ENCODE measurements around the gene ARMH4. TPM values are rescaled to one million over a fixed set of nuclear protein-coding genes. Genes with fewer than 3 reads are reported as not detected.
A peak's percentile ranks its signal among the peaks of the same experiment; 100 is the strongest.

The ARMH4 gene
- total RNA-seq, 4 donors from 2014 or later = 5.0 to 8.0 (median 5.8) TPM

DNA sequence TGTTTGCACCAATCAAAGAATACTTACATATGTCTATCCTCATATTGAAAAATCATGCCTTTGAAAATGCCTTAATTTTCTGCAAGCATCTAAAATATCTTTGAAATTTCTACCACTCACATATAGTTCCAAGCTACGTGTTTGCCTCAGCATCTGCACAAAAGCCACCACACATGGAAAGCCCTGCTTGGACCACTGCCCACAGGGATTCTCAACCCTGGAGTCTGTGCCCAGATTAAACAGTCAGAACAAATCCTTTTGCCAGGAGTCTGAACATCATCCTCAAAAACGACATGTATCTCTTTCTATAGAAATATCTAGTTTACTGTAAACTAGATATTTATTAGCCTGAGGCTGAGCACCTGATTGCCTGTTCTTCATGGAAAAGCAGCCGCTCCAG lies 32.6 kb downstream of the ARMH4 start:
- Histone ChIP-seq H3K27ac (replicated peaks in 1 of 4) (no peak overlapping the region), H3K9me3 (no peaks in the 10 kb centered on the region), H3K27me3 (no peaks in the 10 kb centered on the region), H3K36me3 (no peaks in the 10 kb centered on the region), H3K4me1 (peaks cover 0 to 25% (median 10%) of the 10 kb centered on the region in 4 donors), H3K4me3 (no peak overlapping the region)
- DNase-seq (ENCODE audit: extremely low spot score) = no peak
- WGBS = 57% methylated on average over 3 of the region's 3 CpGs
- TF ChIP-seq POLR2AphosphoS5 (IDR thresholded peaks at IDR 0.05) = no peak
- TF ChIP-seq POLR2A (IDR thresholded peaks at IDR 0.05; ENCODE audit: low read depth) = no peak
- TF ChIP-seq, protein P1, sequence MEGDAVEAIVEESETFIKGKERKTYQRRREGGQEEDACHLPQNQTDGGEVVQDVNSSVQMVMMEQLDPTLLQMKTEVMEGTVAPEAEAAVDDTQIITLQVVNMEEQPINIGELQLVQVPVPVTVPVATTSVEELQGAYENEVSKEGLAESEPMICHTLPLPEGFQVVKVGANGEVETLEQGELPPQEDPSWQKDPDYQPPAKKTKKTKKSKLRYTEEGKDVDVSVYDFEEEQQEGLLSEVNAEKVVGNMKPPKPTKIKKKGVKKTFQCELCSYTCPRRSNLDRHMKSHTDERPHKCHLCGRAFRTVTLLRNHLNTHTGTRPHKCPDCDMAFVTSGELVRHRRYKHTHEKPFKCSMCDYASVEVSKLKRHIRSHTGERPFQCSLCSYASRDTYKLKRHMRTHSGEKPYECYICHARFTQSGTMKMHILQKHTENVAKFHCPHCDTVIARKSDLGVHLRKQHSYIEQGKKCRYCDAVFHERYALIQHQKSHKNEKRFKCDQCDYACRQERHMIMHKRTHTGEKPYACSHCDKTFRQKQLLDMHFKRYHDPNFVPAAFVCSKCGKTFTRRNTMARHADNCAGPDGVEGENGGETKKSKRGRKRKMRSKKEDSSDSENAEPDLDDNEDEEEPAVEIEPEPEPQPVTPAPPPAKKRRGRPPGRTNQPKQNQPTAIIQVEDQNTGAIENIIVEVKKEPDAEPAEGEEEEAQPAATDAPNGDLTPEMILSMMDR (IDR thresholded peaks at IDR 0.05) = no peak
- no peak for TF ChIP-seq EP300 (IDR thresholded peaks at IDR 0.05)
- intact Hi-C loops (cut with DNase I) = no loop called here

DNA sequence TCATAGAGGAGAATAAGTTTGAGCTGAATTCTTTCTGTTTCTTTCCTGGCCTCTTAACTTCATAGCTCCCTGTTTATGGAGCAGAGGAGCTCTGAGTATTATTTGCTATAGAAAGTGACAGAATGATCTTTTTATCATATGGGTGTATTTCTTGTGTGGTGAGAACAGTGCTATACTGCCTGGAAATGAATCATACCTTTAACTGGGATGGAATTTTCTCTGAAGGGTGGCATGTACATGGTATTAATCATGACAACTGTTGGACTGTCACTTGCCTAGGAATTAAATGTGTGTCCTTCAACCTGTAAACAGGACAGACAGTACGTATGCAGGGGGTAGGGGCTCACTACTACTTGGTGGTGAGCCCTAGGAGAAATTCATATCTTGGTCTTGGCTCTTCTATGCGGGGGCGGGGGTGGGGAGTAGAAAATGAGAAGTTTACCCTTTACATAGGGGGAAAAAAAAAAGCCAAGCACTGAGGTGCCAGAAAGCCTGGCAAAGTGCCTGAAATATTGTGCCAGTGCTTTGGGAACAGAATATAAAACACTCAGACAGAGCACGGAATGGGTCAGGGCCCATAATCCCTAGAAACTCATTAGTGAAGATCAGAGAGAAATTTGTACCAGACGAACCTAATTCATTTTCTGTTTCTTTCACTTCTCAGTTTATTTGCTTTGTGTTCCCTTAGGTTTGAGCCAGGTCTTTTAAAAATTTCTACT lies 33.8 kb downstream of the ARMH4 start:
- H3K27ac ChIP-seq (replicated peaks in 1 of 4) = peak overlapping the region in 2 of 4 donors; percentile 6 to 10
- no peak overlapping the region for H3K4me3 ChIP-seq
- H3K9me3 ChIP-seq = no peaks in the 10 kb centered on the region
- no peaks in the 10 kb centered on the region for H3K36me3 ChIP-seq
- no peaks in the 10 kb centered on the region for H3K27me3 ChIP-seq
- TF ChIP-seq POLR2AphosphoS5 (IDR thresholded peaks at IDR 0.05) = no peak
- TF ChIP-seq, protein P1 (IDR thresholded peaks at IDR 0.05) = no peak
- TF ChIP-seq EP300 (IDR thresholded peaks at IDR 0.05) = no peak
- TF ChIP-seq POLR2A (IDR thresholded peaks at IDR 0.05; ENCODE audit: low read depth) = no peak
- intact Hi-C loops (cut with DNase I) = no loop called here
- 72% methylated on average over 5 of the region's 5 CpGs for WGBS
- peaks cover 0 to 25% (median 10%) of the 10 kb centered on the region in 4 donors for H3K4me1 ChIP-seq
- no peak for DNase-seq (ENCODE audit: extremely low spot score)

DNA sequence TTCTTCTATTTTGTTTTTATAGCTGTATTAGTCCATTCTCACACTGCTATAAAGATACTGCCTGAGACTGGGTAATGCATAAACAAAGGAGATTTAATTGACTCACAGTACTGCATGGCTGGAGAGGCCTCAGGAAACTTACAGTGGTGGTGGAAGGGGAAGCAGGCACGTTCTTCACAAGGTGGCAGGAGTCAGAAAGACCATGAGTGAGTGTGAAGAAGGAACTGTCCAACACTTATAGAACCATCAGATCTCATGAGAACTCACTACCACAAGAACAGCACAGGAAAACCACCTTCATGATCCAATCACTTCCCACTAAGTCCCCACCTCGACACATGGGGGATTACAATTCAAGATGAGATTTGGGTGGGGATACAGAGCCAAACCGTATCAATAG lies 42.3 kb downstream of the ARMH4 start:
- no peaks in the 10 kb centered on the region for H3K9me3 ChIP-seq
- H3K36me3 ChIP-seq = no peaks in the 10 kb centered on the region
- no peak overlapping the region for H3K27ac ChIP-seq (replicated peaks in 1 of 4)
- no peak for TF ChIP-seq POLR2A (IDR thresholded peaks at IDR 0.05; ENCODE audit: low read depth)
- TF ChIP-seq, protein P1 (IDR thresholded peaks at IDR 0.05) = no peak
- H3K4me3 ChIP-seq = no peak overlapping the region
- whole genome bisulfite sequencing = 59% methylated on average over 3 of the region's 3 CpGs
- H3K27me3 ChIP-seq = no peaks in the 10 kb centered on the region
- no peak for DNase-seq (ENCODE audit: extremely low spot score)
- intact Hi-C loops (cut with DNase I) = loop anchor here (5.0 kb wide), 1 partner anchor 43 kb away; the partner anchor contains the start of gene ARMH4
- peaks cover 0 to 12% (median 3%) of the 10 kb centered on the region in 4 donors for H3K4me1 ChIP-seq

DNA sequence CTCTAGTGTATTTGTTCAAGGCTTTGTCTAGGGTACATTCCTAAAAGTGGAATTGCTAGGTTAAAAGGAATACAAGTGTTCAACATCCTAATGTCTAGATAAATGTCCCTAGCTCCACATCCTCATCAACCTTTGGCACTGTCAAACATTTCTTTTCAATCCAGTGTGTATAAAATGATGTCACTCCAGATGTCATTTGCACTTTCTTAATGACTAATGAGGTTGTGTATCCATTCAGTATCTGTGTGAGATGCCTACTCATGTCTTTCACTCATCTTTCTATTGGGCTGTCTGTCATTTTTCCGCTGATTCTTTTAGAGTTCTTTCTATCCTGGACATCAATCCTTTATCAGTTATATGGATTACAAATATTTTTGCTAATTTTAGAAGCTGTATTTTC lies 43.3 kb downstream of the ARMH4 start:
- DNase-seq (ENCODE audit: extremely low spot score) = no peak
- H3K36me3 ChIP-seq = no peaks in the 10 kb centered on the region
- no peaks in the 10 kb centered on the region for H3K9me3 ChIP-seq
- peaks cover 0 to 12% (median 6%) of the 10 kb centered on the region in 4 donors for H3K4me1 ChIP-seq
- H3K4me3 ChIP-seq = no peak overlapping the region
- intact Hi-C loops (cut with DNase I) = loop anchor here (1.0 to 5.0 kb wide), 2 partner anchors 44 to 58 kb away; partner anchors contain the start of gene ARMH4
- whole genome bisulfite sequencing = 92% methylated on average over 1 of the region's 1 CpG
- no peaks in the 10 kb centered on the region for H3K27me3 ChIP-seq
- TF ChIP-seq POLR2AphosphoS5 (IDR thresholded peaks at IDR 0.05) = no peak
- TF ChIP-seq, protein P1 (IDR thresholded peaks at IDR 0.05) = no peak
- no peak for TF ChIP-seq POLR2A (IDR thresholded peaks at IDR 0.05; ENCODE audit: low read depth)
- no peak for TF ChIP-seq EP300 (IDR thresholded peaks at IDR 0.05)
- H3K27ac ChIP-seq (replicated peaks in 1 of 4) = no peak overlapping the region

All from esophagus muscularis mucosa (tissue), 4 donors.